HG02588 (cell line): ENCODE measurements around the gene ZFAND2A.
"Not testable (repeated sequence)": the region's sequence is repeated elsewhere in the genome, so short reads cannot be mapped to it uniquely, and the experiment has no call there.

ENCODE experiments used
- ATAC-seq: cut with Tn5 transposase; IDR thresholded peaks from one replicate; pipeline ENCODE4 v1.9.1; 2021; ENCODE audit warnings: mild to moderate bottlenecking, moderate library complexity; ENCODE audit not compliant: unreplicated experiment

Gene ZFAND2A, protein sequence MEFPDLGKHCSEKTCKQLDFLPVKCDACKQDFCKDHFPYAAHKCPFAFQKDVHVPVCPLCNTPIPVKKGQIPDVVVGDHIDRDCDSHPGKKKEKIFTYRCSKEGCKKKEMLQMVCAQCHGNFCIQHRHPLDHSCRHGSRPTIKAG

DNA sequence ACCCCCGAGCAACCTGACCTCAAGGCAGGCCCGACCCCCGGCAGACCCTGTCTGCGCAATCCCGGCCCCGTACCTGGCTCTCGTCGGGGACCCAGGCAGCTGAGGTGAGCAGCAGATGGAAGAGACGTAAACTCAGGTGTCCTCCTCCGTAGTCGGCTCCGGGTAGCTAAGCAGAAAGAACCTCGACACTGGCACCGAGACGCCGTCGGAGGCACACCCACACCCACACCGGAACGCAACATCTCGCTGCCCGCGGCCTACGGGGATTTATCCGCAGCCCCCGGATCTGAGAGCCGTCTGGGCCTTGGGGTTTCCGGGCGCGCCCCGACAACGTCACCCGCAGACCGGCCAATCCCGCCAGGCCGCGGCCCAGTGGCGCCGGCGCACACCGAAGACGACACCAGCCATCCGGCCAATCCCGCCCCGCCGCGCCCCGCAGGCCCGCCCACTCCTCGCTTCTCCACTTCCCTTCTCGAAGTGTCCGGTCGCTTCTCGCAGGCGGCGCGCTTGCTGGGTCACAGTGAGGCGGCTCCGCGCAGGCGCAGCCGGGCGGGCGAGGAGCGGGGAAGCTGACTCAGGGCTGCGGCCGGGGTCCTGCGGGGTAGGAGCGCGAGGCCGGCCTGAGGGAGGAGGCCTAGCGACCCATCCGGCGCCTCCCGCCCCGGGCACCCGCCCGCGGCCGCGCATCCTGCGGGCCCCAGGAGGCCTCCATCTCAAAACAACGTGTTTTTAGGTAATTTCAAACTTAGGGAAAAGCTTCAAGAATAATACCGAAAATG, at the start of gene ZFAND2A:
Gene ZFAND2A, minus strand, starts transcription at position 306 of the 779 bp plus-strand sequence. CDS start 1,984 bp downstream, outside the sequence.
- ATAC-seq = peak; percentile 96

DNA sequence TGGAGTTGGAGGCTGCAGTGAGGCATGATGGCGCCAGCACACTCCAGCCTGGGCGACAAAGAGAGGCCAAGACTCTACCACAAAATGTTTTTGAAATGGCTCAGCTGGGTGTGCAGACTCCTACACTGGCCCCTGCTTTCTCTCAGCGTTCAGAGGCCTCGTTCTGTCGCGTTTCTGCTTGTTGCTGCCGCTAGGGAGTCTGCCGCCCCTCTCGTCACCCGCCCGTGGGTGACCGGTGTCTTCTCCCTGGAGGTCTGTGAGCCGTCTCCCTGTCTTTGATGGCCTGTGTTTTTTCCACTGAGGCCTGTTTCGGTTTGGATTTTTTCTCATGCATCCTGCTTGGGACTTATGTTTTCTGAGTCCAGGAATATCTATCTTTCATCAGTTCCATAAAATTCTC, 49.1 kb upstream of the ZFAND2A start:
- ATAC-seq = no peak

DNA sequence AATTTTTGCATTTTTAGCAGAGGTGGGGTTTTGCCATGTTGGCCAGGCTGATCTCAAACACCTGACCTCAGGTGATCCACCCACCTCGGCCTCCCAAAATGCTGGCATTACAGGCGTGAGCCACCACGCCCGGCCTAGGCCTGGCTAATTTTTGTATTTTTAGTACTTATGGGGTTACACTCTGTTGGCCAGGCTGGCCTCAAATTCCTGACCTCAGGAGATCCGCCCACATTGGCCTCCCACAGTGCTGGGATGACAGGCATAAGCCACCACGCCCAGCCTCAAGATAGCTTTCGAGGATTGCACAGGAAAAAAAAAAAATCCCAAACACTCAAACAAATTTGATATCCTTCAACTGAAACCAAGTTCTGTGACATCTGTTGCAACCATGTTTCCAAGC, 45.7 kb upstream of the ZFAND2A start:
- not testable (repeated sequence) for ATAC-seq

DNA sequence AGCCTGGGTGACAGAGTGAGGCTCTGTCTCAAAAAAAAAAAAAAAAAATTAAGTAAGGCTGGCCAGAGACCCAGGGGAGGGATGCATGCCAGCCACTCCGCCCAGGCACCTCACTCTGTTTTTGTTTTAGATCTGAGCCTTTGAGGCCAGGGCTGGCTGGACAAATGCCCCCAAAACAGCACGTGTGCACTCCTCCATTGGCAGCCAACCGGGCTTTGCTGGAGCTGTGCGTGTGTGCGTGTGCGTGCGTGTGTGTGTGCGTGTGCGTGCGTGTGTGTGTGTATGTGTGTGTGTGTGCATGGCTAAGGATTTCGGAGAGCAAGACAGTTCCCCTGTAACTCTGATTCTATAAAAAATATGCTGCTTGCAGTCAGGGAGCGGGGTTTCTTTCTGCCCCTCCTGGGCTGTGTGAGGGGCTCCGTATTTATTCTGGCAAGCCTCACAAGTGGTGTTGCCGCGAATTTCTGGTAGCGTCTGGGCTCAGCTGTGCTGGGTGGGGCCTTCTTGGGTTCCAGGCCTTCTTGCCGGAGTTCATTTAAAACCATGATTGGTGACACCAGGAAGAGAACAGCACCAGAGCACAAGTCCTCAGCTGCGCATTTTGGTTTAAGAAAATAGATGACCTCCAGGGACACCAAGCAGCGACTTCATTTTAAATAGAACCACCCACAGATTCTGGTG, 44.6 kb upstream of the ZFAND2A start:
- no peak for ATAC-seq

DNA sequence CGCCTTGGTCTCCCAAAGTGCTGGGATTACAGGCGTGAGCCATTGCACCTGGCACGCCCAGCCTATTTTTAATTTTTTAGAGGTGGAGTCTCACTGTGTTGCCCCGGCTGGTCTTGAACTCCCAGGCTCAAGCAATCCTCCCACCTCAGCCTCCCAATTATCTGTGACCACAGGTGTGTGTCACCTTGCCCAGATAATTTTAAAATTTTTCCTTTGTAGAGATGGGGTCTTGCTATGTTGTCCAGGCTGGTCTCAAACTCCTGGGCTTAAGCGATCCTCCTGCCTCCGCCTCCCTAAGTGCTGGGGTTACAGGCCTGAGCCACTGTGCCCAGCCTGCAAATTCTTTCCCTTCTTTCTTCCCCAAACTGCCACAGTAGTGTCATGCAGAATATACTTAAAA, 42.9 kb upstream of the ZFAND2A start:
- not testable (repeated sequence) for ATAC-seq

DNA sequence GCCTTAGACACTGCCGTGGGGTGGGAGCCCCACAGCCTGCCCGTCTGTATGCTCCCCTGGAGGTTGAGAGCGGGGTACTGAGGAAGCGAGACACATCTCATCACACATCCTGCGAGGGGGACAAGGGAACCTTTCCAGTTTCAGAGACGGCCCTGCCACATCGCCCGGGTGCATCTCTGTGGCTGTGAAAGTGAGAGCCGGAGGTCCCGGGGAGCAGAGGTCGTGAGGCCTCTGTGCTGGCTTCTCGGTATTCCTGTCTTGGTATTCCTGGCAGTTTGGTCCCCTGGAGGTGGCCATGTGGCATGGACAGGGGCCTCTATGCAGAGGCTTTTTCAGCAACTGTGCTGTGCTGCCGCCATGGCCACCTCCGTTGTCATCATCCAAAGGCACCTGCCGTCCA, 41.9 kb upstream of the ZFAND2A start:
- ATAC-seq = no peak

DNA sequence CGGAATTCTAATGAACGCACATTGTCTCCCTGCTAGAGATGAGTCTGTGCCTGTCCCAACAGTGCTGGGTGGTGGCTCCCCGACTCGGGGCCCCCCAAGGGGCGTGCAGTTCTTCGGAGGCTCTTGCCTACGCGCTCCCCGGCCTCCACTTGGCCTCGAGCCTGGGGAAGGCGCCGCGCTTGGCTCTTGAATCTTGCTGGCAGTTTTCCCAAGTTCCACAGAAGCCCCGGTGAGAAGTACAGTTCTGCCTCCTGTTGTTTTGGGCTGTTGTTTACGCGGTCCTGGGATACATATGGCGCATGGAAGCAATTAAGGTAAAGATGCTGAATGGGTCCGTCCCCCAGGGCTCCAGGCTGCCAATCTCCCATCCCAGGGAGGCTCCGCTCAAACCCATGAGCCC, 40.0 kb upstream of the ZFAND2A start:
- no peak for ATAC-seq

DNA sequence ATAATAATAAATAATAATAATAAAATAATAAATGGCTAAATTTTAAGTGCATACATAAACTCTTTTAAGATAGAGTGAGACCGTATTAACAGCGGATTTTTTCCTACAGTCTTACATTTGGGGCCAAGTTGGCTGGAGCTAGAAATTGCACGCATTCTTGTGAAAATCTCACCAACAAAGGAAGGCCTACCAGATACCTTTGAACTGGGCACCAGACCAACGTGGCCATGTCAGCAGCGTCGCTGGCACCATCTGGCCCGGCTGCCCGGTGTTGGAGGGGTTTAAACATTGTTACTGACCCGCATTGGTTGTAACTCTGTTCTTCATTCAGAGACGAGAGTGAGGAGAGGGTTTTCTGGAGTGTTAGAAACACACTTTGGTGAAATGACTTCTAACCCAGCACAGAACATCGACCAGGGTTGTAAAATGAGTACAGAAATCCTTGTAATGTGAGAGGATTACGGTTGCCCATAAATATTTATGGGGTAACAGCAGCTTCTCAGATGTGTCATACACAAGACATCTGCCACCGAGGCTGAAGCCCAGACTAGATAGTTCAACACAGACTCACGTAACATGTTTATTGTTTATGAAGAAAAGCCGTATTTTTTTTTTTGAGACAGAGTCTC, 38.1 kb upstream of the ZFAND2A start:
- ATAC-seq = no peak

DNA sequence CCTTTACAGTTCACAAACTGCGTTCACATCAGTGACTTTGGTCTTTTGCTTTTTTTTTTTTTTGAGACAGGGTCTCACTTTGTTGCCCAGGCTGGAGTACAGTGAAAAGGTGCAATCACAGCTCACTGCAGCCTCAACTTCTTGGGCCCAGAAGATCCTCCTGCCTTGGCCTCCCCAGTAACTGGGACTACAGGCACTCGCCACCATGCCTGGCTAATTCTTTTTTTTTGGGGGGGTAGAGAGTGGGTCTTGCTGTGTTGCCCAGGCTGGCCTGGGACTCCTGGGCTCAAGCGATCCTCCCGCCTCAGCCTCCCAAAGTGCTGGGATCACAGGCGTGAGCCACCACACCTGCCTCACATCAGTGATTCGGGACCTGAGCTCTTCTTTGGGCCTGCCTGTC, 37.0 kb upstream of the ZFAND2A start:
- ATAC-seq = no peak

DNA sequence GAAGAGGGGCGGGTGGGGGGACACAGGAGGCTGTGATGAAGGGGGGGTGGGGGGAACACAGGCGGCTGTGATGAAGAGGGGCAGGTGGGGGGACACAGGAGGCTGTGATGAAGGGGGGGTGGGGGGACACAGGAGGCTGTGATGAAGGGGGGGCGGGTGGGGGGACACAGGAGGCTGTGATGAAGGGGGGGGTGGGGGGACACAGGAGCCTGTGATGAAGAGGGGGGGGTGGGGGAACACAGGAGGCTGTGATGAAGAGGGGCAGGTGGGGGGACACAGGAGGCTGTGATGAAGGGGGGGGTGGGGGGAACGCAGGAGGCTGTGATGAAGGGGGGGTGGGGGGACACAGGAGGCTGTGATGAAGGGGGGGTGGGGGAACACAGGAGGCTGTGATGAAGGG, 36.4 kb upstream of the ZFAND2A start:
- not testable (repeated sequence) for ATAC-seq

DNA sequence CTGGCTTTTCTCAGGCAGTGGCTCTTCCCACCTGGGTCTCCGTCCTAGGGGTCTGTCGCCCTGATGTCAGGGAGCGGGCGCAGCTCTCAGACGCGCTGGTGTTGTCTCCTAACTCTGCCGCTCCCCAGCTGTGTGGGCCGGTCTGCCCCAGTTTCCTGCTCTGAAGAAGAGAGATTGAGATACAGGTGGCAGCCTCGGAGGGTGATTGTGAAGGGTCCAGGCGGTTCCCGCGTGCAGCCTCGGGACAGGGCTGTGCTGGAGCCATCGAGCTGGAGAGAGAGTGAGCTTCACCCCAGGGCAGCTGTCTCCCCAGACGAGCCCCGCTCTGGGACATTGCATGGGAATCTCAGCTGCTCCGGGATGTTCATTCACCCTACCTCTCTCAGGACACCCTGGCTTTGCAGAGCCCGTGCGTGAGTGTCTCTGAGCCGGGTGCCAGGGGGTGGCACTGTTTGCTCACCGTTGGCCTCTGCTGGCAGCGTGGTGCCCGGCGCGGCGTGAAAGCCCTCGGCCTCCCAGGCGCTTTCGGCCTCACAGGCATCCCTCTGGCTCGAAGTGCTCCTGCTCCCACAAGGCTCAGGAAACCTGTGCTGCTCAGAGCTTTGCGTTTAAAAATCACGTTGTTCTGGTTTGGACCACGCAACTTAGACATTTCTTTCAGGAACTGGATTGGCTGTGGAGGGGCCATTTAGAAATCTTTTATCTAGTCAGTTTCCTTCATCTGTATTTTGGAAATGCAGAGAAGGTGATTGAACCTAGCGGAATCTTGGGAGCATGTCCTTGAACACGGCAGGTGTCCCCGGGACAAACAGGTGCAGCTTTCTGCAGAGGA, 33.8 kb upstream of the ZFAND2A start:
- ATAC-seq = no peak

DNA sequence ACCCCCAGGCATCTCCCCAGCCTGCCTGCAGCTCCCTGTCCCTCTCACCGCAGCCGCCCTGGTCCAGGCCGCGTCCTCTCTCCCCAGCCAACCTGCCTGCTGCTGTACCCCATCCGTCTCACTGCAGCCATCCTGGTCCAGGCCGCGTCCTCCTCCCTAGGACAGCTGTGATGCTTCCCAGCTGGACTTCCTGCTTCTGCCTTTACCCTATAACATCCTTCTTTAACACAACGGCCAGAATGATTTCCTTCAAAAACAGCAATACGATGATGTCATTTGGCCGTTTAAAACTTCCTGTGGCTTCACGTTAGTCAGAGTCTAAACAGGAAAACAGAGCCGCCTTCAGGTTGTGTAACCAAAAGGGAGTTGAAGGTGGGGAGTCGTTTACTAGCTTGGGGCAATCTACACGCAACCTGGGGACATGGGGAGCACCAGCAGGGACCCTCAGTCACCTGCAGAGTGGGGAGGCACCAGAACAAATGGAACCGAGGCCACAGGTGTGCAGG, 32.2 kb upstream of the ZFAND2A start:
- ATAC-seq = no peak

DNA sequence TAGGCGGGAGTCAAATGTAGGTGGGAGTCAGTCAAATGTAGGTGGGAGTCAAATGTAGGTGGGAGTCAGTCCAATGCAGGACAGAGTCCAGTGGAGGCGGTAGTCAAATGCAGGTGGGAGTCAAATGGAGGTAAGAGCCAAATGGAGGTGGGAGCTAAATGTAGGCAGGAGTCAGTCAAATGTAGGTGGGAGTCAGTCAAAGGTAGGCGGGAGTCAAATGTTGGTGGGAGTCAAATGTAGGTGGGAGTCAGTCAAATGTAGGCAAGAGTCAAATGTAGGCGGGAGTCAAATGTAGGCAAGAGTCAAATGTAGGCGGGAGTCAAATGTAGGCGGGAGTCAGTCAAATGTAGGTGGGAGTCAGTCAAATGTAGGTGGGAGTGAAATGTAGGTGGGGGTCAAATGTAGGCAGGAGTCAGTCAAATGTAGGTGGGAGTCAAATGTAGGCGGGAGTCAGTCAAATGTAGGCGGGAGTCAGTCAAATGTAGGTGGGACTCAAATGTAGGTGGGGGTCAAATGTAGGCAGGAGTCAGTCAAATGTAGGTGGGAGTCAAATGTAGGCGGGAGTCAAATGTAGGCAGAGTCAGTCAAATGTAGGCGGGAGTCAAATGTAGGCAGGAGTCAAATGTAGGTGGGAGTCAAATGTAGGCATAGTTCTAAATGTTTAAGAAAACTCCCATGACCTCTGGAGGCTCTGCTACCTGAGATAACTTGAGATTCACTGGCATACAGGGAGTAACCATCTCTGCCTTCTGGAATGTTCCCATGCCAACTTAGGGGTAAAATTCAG, 30.2 kb upstream of the ZFAND2A start:
- no peak for ATAC-seq

DNA sequence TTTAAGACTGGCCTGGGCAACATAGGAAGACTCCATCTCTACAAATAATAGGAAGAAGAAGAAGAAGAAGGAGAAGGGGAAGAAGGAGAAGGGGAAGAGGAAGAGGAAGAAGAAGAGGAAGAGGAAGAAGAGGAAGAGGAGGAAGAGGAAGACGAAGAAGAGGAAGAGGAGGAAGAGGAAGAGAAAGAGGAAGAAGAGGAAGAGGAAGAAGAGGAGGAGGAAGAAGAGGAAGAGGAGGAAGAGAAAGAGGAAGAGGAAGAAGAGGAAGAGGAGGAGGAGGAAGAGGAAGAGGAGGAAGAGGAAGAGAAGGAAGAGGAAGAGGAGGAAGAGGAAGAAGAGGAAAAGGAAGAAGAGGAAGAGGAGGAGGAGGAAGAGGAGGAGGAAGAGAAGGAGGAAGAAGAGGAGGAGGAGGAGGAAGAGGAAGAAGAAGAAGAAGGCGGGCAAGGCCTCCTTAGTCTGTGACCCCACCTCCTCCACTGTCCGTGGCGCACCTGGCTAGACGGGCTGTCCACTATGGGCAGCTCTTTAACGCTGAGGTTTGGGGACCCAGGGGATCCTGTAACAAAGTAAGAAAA, 28.8 kb upstream of the ZFAND2A start:
- no peak for ATAC-seq

DNA sequence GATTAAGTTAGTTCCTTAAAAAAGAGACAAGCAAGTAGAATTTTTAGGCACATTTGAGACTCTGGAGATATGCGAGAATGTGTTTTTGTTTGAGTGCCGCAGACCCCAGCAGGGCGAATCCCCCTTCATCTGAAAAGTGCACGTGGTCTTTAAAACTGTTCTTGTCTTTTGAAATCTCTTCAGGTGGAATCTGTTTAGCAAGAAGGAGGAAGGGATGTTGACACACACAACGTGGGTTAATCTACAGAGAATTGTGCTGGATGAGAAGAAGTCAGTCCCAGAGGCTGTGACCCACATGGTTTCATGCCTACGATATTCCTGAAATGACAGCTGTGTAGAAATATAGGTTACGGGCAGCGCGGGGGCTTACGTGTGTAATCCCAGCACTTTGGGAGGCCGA, 27.1 kb upstream of the ZFAND2A start:
- no peak for ATAC-seq

DNA sequence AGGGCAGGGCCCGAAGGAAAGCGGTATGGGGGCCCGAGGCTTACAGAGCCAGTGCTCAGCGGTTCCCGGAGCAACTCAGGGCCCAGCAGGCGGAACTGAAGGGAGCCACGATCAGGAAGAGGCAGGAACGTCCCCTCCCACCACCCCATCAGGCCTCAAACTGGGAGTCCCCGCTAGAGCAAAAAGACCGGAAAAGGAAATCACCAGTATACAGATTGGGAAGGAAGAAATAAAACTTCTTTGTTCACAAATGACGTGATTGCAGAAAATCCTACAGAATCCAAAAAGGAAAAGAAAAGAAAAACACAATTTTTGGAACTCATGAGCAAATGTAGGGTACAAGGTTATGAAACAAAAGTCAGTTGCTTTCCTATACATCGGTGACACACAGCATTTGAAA, 21.6 kb upstream of the ZFAND2A start:
- no peak for ATAC-seq

DNA sequence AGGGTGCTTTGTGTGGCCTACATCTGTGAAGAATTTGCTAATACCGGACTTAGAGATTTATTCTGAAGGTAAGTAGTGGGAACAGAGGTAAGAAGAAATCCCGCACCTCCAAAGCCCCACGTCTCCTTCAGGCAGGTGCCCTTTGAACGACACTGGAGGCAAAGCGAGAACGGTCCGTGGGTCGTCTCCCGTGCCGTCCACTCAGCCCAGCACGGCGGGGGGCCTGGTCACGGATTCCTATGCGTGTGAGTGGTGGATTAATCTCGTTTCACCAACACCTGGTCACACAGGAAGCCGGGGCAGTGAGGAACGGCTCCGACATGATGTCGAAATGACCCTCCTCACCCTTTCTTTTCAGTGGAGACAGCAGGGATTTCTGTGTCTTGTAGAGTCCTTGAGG, 21.0 kb upstream of the ZFAND2A start:
- no peak for ATAC-seq

DNA sequence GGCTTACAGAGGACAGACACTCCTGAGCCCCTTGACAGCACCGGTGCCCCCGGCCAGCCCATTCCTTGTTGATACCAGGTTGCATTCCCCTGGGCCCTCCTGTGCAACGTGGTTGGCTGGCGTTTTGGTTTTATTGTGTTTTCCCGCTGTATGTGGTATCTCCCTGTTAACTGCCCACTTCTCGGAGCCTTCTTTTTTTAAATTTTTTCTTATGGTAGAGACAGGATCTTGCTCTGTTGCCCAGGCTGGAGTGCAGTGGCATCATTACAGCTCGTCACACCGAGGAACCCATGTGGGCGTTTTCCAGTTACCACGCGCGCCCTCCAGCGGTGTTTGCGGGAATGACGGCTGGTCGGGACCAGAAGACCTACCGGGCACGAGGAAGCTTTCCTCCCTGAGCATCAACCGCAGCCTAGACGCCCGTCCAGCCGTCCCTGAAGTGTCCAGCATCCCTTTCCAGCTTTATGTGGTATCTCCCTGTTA, 16.9 kb upstream of the ZFAND2A start:
- ATAC-seq = no peak
